HepG2 (cell line): Measurements from ENCODE around the gene STK32B. TPM values are rescaled to one million over a fixed set of nuclear protein-coding genes. Genes with fewer than 3 reads are reported as not detected.

Source experiments
- ATAC-seq: fragments of 200-7000 bp; cut with Tn5 transposase; 3 replicates; pipeline ENCODE4 v1.9.1; 2020; ENCODE audit warnings: mild to moderate bottlenecking, moderate library complexity
- BruUV-seq: library from RNA; stranded (reverse); fragments of 400-500 nt; replicated peaks from 2 replicates; lab custom pipeline; 2021; lab: Mats Ljungman, UMichigan
- CTCF ChIA-PET: fragments of 300-600 bp; formaldehyde crosslinking; extraction: SDS; loops from one replicate; lab custom pipeline; 2021; ENCODE audit warnings: low total read pairs, inconsistent platforms, low intra/inter-chr PET ratio; lab: Yijun Ruan, JAX
- POLR2A ChIA-PET: fragments of 350-600 bp; sonication (Branson Sonifier 250); formaldehyde crosslinking; loops from one replicate; lab custom pipeline; 2020; ENCODE audit warnings: antibody characterized with exemption, inconsistent platforms; lab: Yijun Ruan, JAX
- DNase-seq: peaks from one replicate; pipeline ENCODE4 v3.0.0-alpha.2; 2015; ENCODE audit warnings: low spot score
- FAIRE-seq: peaks from 3 replicates; lab custom pipeline; 2011; peaks lifted over from hg19 to GRCh38; lab: Jason Lieb, UNC
- H2AFZ ChIP-seq: one replicate; pipeline ENCODE4 v1.6.1; 2011; ENCODE audit warnings: low read length, inconsistent platforms
- H3K27ac ChIP-seq: fragments of 300-600 bp; 3 replicates; pipeline ENCODE4 v1.8.0; 2011; ENCODE audit warnings: mixed run types, mild to moderate bottlenecking, mixed read lengths, low read length, inconsistent platforms; ENCODE audit not compliant: insufficient read depth; ENCODE audit errors: extremely low read length
- H3K27me3 ChIP-seq, 2 experiments: fragments of 200-600 bp in 1 of 2; 2 replicates in 1 of 2; 3 replicates in 1 of 2; pipeline versions ENCODE4 v1.6.0 to v1.8.0; 2011; ENCODE audit warnings: low read length in 2 of 2, mild to moderate bottlenecking in 2 of 2, moderate library complexity in 2 of 2, inconsistent platforms in 1 of 2; ENCODE audit not compliant: insufficient read depth in 2 of 2, control insufficient read depth in 1 of 2
- H3K36me3 ChIP-seq, 2 experiments: fragments of 200-600 bp in 1 of 2; replicated peaks in 1 of 2; 2 replicates in 1 of 2; 3 replicates in 1 of 2; pipeline versions ENCODE4 v1.5.1 to v1.8.0; 2011; ENCODE audit warnings: low read length in 2 of 2, inconsistent platforms in 1 of 2; ENCODE audit not compliant: insufficient read depth in 2 of 2, control insufficient read depth in 1 of 2
- H3K4me1 ChIP-seq: 2 replicates; pipeline ENCODE4 v1.5.1; 2012; ENCODE audit warnings: low read length, inconsistent platforms; ENCODE audit not compliant: insufficient read depth
- H3K4me2 ChIP-seq: 2 replicates; pipeline ENCODE4 v1.6.0; 2011; ENCODE audit warnings: low read depth, low read length, inconsistent platforms
- H3K4me3 ChIP-seq, 3 experiments: fragments of 200-600 bp in 1 of 3; sonication (generic), shearing (Covaris generic) in 1 of 3; replicated peaks in 1 of 3; 2 replicates each; pipeline ENCODE4 v1.5.1; 2011 to 2016; ENCODE audit warnings: low read length in 3 of 3, inconsistent platforms in 2 of 3, low read depth in 2 of 3, mild to moderate bottlenecking in 2 of 3, control low read depth in 1 of 3, mixed read lengths in 1 of 3; ENCODE audit not compliant: insufficient read depth in 1 of 3
- H3K79me2 ChIP-seq: one replicate; pipeline ENCODE4 v1.6.1; 2011; ENCODE audit warnings: low read length, inconsistent platforms; ENCODE audit not compliant: insufficient read depth
- H3K9ac ChIP-seq: 2 replicates; pipeline ENCODE4 v1.6.0; 2011; ENCODE audit warnings: mild to moderate bottlenecking, low read depth, low read length, inconsistent platforms; ENCODE audit not compliant: insufficient read depth
- H3K9me3 ChIP-seq: 2 replicates; pipeline ENCODE4 v1.5.1; 2012; ENCODE audit warnings: mild to moderate bottlenecking, low read length
- H4K20me1 ChIP-seq: 2 replicates; pipeline ENCODE4 v1.6.0; 2011; ENCODE audit warnings: inconsistent platforms, mild to moderate bottlenecking, low read length, moderate library complexity; ENCODE audit not compliant: insufficient read depth
- ELF3 ChIP-seq: IDR thresholded peaks from 2 replicates; pipeline ENCODE4 v1.6.1; 2016; ENCODE audit warnings: missing genetic modification reagents, missing compliant biosample characterization
- FOXK1 ChIP-seq: sonication (generic); formaldehyde crosslinking; IDR thresholded peaks from 2 replicates; pipeline ENCODE4 v1.4.0; 2020; ENCODE audit warnings: low read depth, missing genetic modification reagents, borderline replicate concordance
- KDM6A ChIP-seq: IDR thresholded peaks from 2 replicates; pipeline ENCODE4 v1.6.1; 2016; ENCODE audit warnings: low read depth
- NR1H2 ChIP-seq: sonication (generic); formaldehyde crosslinking; IDR thresholded peaks from 2 replicates; pipeline ENCODE4 v1.8.1; 2022; ENCODE audit warnings: low read depth, missing genetic modification reagents, borderline replicate concordance
- SP2 ChIP-seq: sonication (generic); formaldehyde crosslinking; IDR thresholded peaks from 2 replicates; pipeline ENCODE4 v1.5.1; 2020; ENCODE audit warnings: mild to moderate bottlenecking, missing genetic modification reagents
- ZKSCAN8 ChIP-seq: IDR thresholded peaks from 2 replicates; pipeline ENCODE4 v1.6.1; 2016; ENCODE audit warnings: borderline replicate concordance, missing genetic modification reagents, missing compliant biosample characterization
- ZMYM4 ChIP-seq: sonication (generic); formaldehyde crosslinking; IDR thresholded peaks from 2 replicates; pipeline ENCODE4 v1.8.1; 2023; ENCODE audit warnings: mild to moderate bottlenecking, missing genetic modification reagents
- ZNF275 ChIP-seq: sonication (generic); formaldehyde crosslinking; IDR thresholded peaks from 2 replicates; pipeline ENCODE4 v1.8.0; 2022; ENCODE audit warnings: missing genetic modification reagents, mild to moderate bottlenecking, inconsistent platforms, borderline replicate concordance
- ZNF569 ChIP-seq: sonication (generic); formaldehyde crosslinking; IDR thresholded peaks from 2 replicates; pipeline ENCODE4 v1.5.0; 2020; ENCODE audit warnings: mild to moderate bottlenecking, missing genetic modification reagents, moderate library complexity, borderline replicate concordance
- ZNF772 ChIP-seq: sonication (generic); formaldehyde crosslinking; IDR thresholded peaks from 2 replicates; pipeline ENCODE4 v1.5.0; 2020; ENCODE audit warnings: mild to moderate bottlenecking, missing genetic modification reagents
- ZNF879 ChIP-seq: sonication (generic); formaldehyde crosslinking; IDR thresholded peaks from 2 replicates; pipeline ENCODE4 v1.8.1; 2023; ENCODE audit warnings: missing genetic modification reagents
- ZSCAN25 ChIP-seq: sonication (generic); formaldehyde crosslinking; IDR thresholded peaks from 2 replicates; pipeline ENCODE4 v1.8.0; 2022; ENCODE audit warnings: mild to moderate bottlenecking, missing genetic modification reagents
- ZSCAN30 ChIP-seq: sonication (generic); formaldehyde crosslinking; IDR thresholded peaks from 2 replicates; pipeline ENCODE4 v1.5.0; 2020; ENCODE audit warnings: mild to moderate bottlenecking, missing genetic modification reagents
- WGBS: methylation state at CpG from one replicate; pipeline ENCODE4 v1.1.6; 2017; ENCODE audit warnings: low lambda C conversion rate; 5-methylcytosine and 5-hydroxymethylcytosine counted together
- in situ Hi-C: cut with HindIII; loops from 2 replicates; pipeline ENCODE4 v1.10.0; 2017; ENCODE audit warnings: low pct_unique_long_range_greater_than_20kb; ENCODE audit not compliant: extremely low pct_ligation_motif_present
- intact Hi-C: fragments of 100-400 bp; cut with micrococcal nuclease; formaldehyde crosslinking; loops from one replicate; pipeline ENCODE4 v1.10.0; 2022; ENCODE audit not compliant: unreplicated experiment
- polyA plus RNA-seq, 8 experiments: library from polyadenylated mRNA; depleted of rRNA in 3 of 8; stranded (reverse) in 7 of 8; unstranded in 1 of 8; fragments of >200 nt; fragmentation: Illumina TruSeq in 4 of 8; extraction: Trizol in 4 of 8; gene quantifications; 2 replicates each; pipeline versions ENCODE4 v1.2.1 to v1.2.3, GENCODE V29; 2011 to 2016; ENCODE audit warnings: low read depth in 4 of 8, missing spikeins in 1 of 8, mixed read lengths in 1 of 8; ENCODE audit not compliant: insufficient read depth in 1 of 8
- total RNA-seq, 5 experiments: library from RNA; depleted of rRNA; stranded (reverse); fragments of >200 nt; fragmentation: Illumina TruSeq; extraction: Trizol; gene quantifications; 2 replicates each; pipeline ENCODE4 v1.2.3, GENCODE V29; 2016; ENCODE audit warnings: low read depth in 1 of 5
- TF ChIP-seq, protein P1 (sequence below): sonication (generic); formaldehyde crosslinking; IDR thresholded peaks from 2 replicates; pipeline ENCODE4 v1.4.0; 2020; ENCODE audit warnings: missing genetic modification reagents

STK32B gene
- total and polyA plus RNA-seq, 2 of the 13 experiments (the other 11 are each of a cell fraction or from before 2014, with no cell fraction given), result not detected

GRCh38 chr4:5267408-5267807 is 216.1 kb downstream of the STK32B start:
- intact Hi-C loops (no loop called here), in situ Hi-C loops (no loop called here)
- CTCF ChIA-PET, result no interaction called here
- BruUV-seq, result no TSS peak
- Histone ChIP-seq H4K20me1 (no peaks in the 10 kb centered on the region), H3K4me1 (no peaks in the 10 kb centered on the region), H3K9ac (no peak overlapping the region), H3K4me2 (no peak overlapping the region), H3K36me3 (no peaks in the 10 kb centered on the region), H3K27me3 (no peaks in the 10 kb centered on the region), H2AFZ (no peak overlapping the region), H3K27ac (no peak overlapping the region), H3K9me3 (no peaks in the 10 kb centered on the region), H3K79me2 (no peaks in the 10 kb centered on the region), H3K4me3 (no peak overlapping the region)
- POLR2A ChIA-PET, result no interaction called here
- no peak for ATAC-seq
- no peak for FAIRE-seq
- DNase-seq, result no peak
- TF ChIP-seq ZNF275 (CRISPR knock-in tag), result no peak
- TF ChIP-seq ELF3 (CRISPR knock-in tag), result no peak
- no peak for TF ChIP-seq ZMYM4 (CRISPR knock-in tag)
- no peak for TF ChIP-seq SP2
- TF ChIP-seq KDM6A, result no peak
- TF ChIP-seq ZNF772, result no peak
- TF ChIP-seq ZKSCAN8 (CRISPR knock-in tag), result no peak
- no peak for TF ChIP-seq ZSCAN30
- no peak for TF ChIP-seq ZNF569 (CRISPR knock-in tag)
- TF ChIP-seq, protein P1, sequence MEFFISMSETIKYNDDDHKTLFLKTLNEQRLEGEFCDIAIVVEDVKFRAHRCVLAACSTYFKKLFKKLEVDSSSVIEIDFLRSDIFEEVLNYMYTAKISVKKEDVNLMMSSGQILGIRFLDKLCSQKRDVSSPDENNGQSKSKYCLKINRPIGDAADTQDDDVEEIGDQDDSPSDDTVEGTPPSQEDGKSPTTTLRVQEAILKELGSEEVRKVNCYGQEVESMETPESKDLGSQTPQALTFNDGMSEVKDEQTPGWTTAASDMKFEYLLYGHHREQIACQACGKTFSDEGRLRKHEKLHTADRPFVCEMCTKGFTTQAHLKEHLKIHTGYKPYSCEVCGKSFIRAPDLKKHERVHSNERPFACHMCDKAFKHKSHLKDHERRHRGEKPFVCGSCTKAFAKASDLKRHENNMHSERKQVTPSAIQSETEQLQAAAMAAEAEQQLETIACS (CRISPR knock-in tag), result no peak
- no peak for TF ChIP-seq NR1H2 (CRISPR knock-in tag)
- TF ChIP-seq ZNF879 (CRISPR knock-in tag), result no peak
- TF ChIP-seq FOXK1 (CRISPR knock-in tag), result no peak
- no peak for TF ChIP-seq ZSCAN25 (CRISPR knock-in tag)
- 35% methylated on average over 8 of the region's 8 CpGs for WGBS
